OCI-LY7 (cell line): ENCODE results near the gene ZC3H12A. TPM values are rescaled to one million over a fixed set of nuclear protein-coding genes. Genes with fewer than 3 reads are reported as not detected.

Source experiments
- BruUV-seq: library from RNA; stranded (reverse); fragments of 400-500 nt; replicated peaks from 2 replicates; lab custom pipeline; 2021; lab: Mats Ljungman, UMichigan
- CTCF ChIA-PET: fragments of 300-600 bp; sonication (Branson Sonifier 250); formaldehyde crosslinking; loops from one replicate; lab custom pipeline; 2022; ENCODE audit warnings: antibody characterized with exemption; ENCODE audit not compliant: unreplicated experiment; lab: Charles Lee
- POLR2A ChIA-PET: fragments of 300-600 bp; sonication (Branson Sonifier 250); formaldehyde crosslinking; loops from one replicate; lab custom pipeline; 2022; ENCODE audit warnings: antibody characterized with exemption; lab: Charles Lee
- DNase-seq: peaks from one replicate; pipeline ENCODE4 v3.0.0-alpha.2; 2015; ENCODE audit warnings: low spot score
- H2AFZ ChIP-seq: fragments of 200-600 bp; sonication (generic), shearing (Covaris generic); 2 replicates; pipeline ENCODE4 v1.6.1; 2014; ENCODE audit warnings: mild to moderate bottlenecking, antibody characterized with exemption, low read length, moderate library complexity
- H3K27ac ChIP-seq: fragments of 200-600 bp; sonication (generic); 2 replicates; pipeline ENCODE4 v1.5.1; 2014; ENCODE audit warnings: mixed run types, low read depth, mild to moderate bottlenecking, moderate library complexity, low read length, inconsistent platforms; ENCODE audit not compliant: poor library complexity, severe bottlenecking
- H3K36me3 ChIP-seq: fragments of 200-600 bp; sonication (generic); 2 replicates; pipeline ENCODE4 v1.6.1; 2014; ENCODE audit warnings: mild to moderate bottlenecking, antibody characterized with exemption, low read length, moderate library complexity, mixed read lengths; ENCODE audit not compliant: insufficient read depth
- H3K4me1 ChIP-seq: fragments of 200-600 bp; sonication (generic); 2 replicates; pipeline ENCODE4 v1.5.1; 2014; ENCODE audit warnings: mild to moderate bottlenecking, low read length; ENCODE audit not compliant: insufficient read depth, poor library complexity, severe bottlenecking
- H3K4me2 ChIP-seq: fragments of 200-600 bp; sonication (generic); 2 replicates; pipeline ENCODE4 v1.6.1; 2014; ENCODE audit warnings: mild to moderate bottlenecking, low read length
- H3K4me3 ChIP-seq: fragments of 200-600 bp; sonication (generic); 2 replicates; pipeline ENCODE4 v1.5.1; 2014; ENCODE audit warnings: mild to moderate bottlenecking, low read depth, low read length; ENCODE audit not compliant: poor library complexity, severe bottlenecking
- H3K79me2 ChIP-seq: fragments of 200-600 bp; sonication (generic); 2 replicates; pipeline ENCODE4 v1.6.1; 2016; ENCODE audit warnings: low read depth, mild to moderate bottlenecking, low read length, moderate library complexity, mixed read lengths; ENCODE audit not compliant: insufficient read depth
- H3K9me2 ChIP-seq: fragments of 200-600 bp; sonication (generic); 2 replicates; pipeline ENCODE4 v1.6.1; 2016; ENCODE audit warnings: mild to moderate bottlenecking, low read length, mixed read lengths; ENCODE audit not compliant: insufficient read depth
- H3K9me3 ChIP-seq: fragments of 200-600 bp; sonication (generic); 2 replicates; pipeline ENCODE4 v1.6.1; 2014; ENCODE audit warnings: mild to moderate bottlenecking, mixed run types, low read length, mixed read lengths
- H4K20me1 ChIP-seq: fragments of 200-600 bp; sonication (generic); 2 replicates; pipeline ENCODE4 v1.6.1; 2014; ENCODE audit warnings: mild to moderate bottlenecking, antibody characterized with exemption, low read length, moderate library complexity, mixed read lengths; ENCODE audit not compliant: insufficient read depth
- CTCF ChIP-seq: fragments of 200-600 bp; sonication (generic); conservative IDR thresholded peaks from 2 replicates; pipeline ENCODE4 v1.5.1; 2014; ENCODE audit warnings: mild to moderate bottlenecking, antibody characterized with exemption, low read length, moderate library complexity, mixed read lengths
- EZH2phosphoT487 ChIP-seq: fragments of 200-600 bp; sonication (generic); IDR thresholded peaks from 2 replicates; pipeline ENCODE4 v1.6.1; 2018; ENCODE audit warnings: low read depth, borderline replicate concordance, mild to moderate bottlenecking, mixed run types, antibody characterized with exemption, low read length, moderate library complexity, mixed read lengths
- intact Hi-C: fragments of 100-400 bp; cut with micrococcal nuclease; formaldehyde crosslinking; loops from one replicate; pipeline ENCODE4 v1.10.0; 2022; ENCODE audit not compliant: unreplicated experiment
- total RNA-seq, 2 experiments: library from RNA; depleted of rRNA in 1 of 2; stranded (reverse); fragments of >200 nt in 1 of 2; shearing (Covaris generic) in 1 of 2; gene quantifications; 2 replicates each; pipeline ENCODE4 v1.2.3, GENCODE V29; 2014 to 2022

ZC3H12A gene
- total RNA-seq, 2 experiments from 2014 or later, result 11.5 to 20.7 TPM

GRCh38 chr1:37453647-37454046 lies 20.7 kb upstream of the ZC3H12A start:
- H3K27ac ChIP-seq, result no peak overlapping the region
- ChIA-PET CTCF (interaction anchor here (0.6 to 1.8 kb wide), 2 partner anchors 34 to 359 kb away, joined by 7 to 9 read pairs; no protein-coding TSS in a partner anchor), POLR2A (no interaction called here)
- H3K9me2 ChIP-seq, result no peaks in the 10 kb centered on the region
- no peak overlapping the region for H2AFZ ChIP-seq
- intact Hi-C loops, result loop anchor here (2.0 to 10.0 kb wide), 2 partner anchors 111 to 229 kb away; no protein-coding TSS in a partner anchor
- no peak for DNase-seq
- H3K4me1 ChIP-seq, result peaks cover 24% of the 10 kb centered on the region
- H3K36me3 ChIP-seq, result no peaks in the 10 kb centered on the region
- TF ChIP-seq EZH2phosphoT487, result no peak
- TF ChIP-seq CTCF, result no peak
- no TSS peak for BruUV-seq
- no peaks in the 10 kb centered on the region for H4K20me1 ChIP-seq
- H3K4me3 ChIP-seq, result no peak overlapping the region
- H3K4me2 ChIP-seq, result no peak overlapping the region
- no peaks in the 10 kb centered on the region for H3K79me2 ChIP-seq
- no peaks in the 10 kb centered on the region for H3K9me3 ChIP-seq

- H3K27ac ChIP-seq, result no peak overlapping the region
- no peaks in the 10 kb centered on the region for H3K79me2 ChIP-seq
- BruUV-seq, result no TSS peak
- CTCF ChIA-PET, result interaction anchor here (0.6 to 1.1 kb wide), 2 partner anchors 20 to 32 kb away, joined by 3 read pairs; no protein-coding TSS in a partner anchor
- peaks cover 11% of the 10 kb centered on the region for H3K4me1 ChIP-seq
- no peak for DNase-seq
- no peak overlapping the region for H3K4me3 ChIP-seq
- H3K9me2 ChIP-seq, result no peaks in the 10 kb centered on the region
- TF ChIP-seq CTCF (no peak), EZH2phosphoT487 (no peak)
- H3K4me2 ChIP-seq, result no peak overlapping the region
- no peaks in the 10 kb centered on the region for H4K20me1 ChIP-seq
- no peaks in the 10 kb centered on the region for H3K36me3 ChIP-seq
- intact Hi-C loops, result loop anchor here (1.0 to 10.0 kb wide), 3 partner anchors 32 to 227 kb away; no protein-coding TSS in a partner anchor
- POLR2A ChIA-PET, result no interaction called here
- H3K9me3 ChIP-seq, result no peaks in the 10 kb centered on the region
- H2AFZ ChIP-seq, result peak overlapping the region; percentile 35; the same call in 1 of the 2 replicates
Measured at GRCh38 chr1:37455516-37455915, 18.9 kb upstream of the ZC3H12A start.

GRCh38 chr1:37456614-37457013 lies 17.8 kb upstream of the ZC3H12A start:
- no peak overlapping the region for H3K27ac ChIP-seq
- no peak for TF ChIP-seq EZH2phosphoT487
- TF ChIP-seq CTCF, result no peak
- H3K36me3 ChIP-seq, result no peaks in the 10 kb centered on the region
- no peak overlapping the region for H3K4me2 ChIP-seq
- no peak overlapping the region for H3K4me3 ChIP-seq
- no peaks in the 10 kb centered on the region for H3K9me2 ChIP-seq
- H3K79me2 ChIP-seq, result no peaks in the 10 kb centered on the region
- H2AFZ ChIP-seq, result no peak overlapping the region
- BruUV-seq, result no TSS peak
- CTCF ChIA-PET, result interaction anchor here (1.1 kb wide), 1 partner anchor 31 kb away, joined by 3 read pairs; no protein-coding TSS in a partner anchor
- intact Hi-C loops, result loop anchor here (10.0 kb wide), 1 partner anchor 108 kb away; no protein-coding TSS in a partner anchor
- H3K4me1 ChIP-seq, result peaks cover 6% of the 10 kb centered on the region
- H4K20me1 ChIP-seq, result no peaks in the 10 kb centered on the region
- H3K9me3 ChIP-seq, result no peaks in the 10 kb centered on the region
- POLR2A ChIA-PET, result interaction anchor here (0.9 kb wide), 1 partner anchor 39 kb away, joined by 4 read pairs; no protein-coding TSS in a partner anchor
- DNase-seq, result no peak
